AG09309 (cell line): Measurements from ENCODE around the gene C1QTNF4.
"Not testable (repeated sequence)": the region's sequence is repeated elsewhere in the genome, so short reads cannot be mapped to it uniquely, and the experiment has no call there.

Experiments
- DNase-seq: peaks from one replicate; pipeline ENCODE4 v3.0.0-alpha.2; 2010; ENCODE audit warnings: low read depth
- H3K4me3 ChIP-seq: 2 replicates; pipeline ENCODE4 v1.5.1; 2011; ENCODE audit warnings: mild to moderate bottlenecking, low read depth, low read length, moderate library complexity; ENCODE audit not compliant: control insufficient read depth
- TF ChIP-seq, protein P1 (sequence below): IDR thresholded peaks from 2 replicates; pipeline ENCODE4 v1.5.1; 2011; ENCODE audit warnings: mild to moderate bottlenecking, low read depth, low read length, inconsistent platforms; ENCODE audit not compliant: insufficient read depth, control insufficient read depth; ENCODE audit errors: missing control alignments

The C1QTNF4 gene

DNA sequence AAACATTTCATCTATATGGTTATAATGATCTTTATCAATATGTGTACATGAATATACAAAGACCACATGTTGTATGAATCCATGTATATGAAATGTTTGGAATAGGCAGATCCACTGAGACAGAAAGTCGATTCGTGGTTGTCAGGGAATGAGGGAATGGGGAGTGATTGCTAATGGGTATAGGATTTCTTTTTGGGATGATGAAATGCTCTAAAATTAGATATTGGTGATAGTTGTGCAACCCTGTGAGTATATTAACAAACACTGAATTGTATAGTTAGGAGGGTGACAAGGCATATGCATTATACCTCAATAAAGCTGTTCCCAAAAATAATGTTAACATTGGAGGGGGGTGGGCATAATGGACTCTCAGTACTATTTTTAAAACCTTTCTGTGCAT is 33.8 kb downstream of the C1QTNF4 start:
- no peak overlapping the region for H3K4me3 ChIP-seq
- DNase-seq = no peak
- TF ChIP-seq, protein P1, sequence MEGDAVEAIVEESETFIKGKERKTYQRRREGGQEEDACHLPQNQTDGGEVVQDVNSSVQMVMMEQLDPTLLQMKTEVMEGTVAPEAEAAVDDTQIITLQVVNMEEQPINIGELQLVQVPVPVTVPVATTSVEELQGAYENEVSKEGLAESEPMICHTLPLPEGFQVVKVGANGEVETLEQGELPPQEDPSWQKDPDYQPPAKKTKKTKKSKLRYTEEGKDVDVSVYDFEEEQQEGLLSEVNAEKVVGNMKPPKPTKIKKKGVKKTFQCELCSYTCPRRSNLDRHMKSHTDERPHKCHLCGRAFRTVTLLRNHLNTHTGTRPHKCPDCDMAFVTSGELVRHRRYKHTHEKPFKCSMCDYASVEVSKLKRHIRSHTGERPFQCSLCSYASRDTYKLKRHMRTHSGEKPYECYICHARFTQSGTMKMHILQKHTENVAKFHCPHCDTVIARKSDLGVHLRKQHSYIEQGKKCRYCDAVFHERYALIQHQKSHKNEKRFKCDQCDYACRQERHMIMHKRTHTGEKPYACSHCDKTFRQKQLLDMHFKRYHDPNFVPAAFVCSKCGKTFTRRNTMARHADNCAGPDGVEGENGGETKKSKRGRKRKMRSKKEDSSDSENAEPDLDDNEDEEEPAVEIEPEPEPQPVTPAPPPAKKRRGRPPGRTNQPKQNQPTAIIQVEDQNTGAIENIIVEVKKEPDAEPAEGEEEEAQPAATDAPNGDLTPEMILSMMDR = no peak

DNA sequence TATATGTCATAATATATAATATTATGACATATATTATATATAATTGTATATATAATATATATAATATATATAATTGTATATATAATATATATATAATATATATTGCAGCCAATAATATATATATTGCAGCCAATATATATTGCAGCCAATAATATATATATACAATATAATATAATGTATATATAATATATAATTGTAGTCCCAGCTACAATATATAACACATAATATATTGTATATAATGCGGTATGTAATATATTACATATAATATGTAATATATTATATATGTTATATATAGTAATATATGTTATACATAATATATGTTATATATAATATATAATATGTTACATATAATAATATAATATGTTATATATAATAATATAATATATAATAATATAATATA is 35.5 kb downstream of the C1QTNF4 start:
- no peak for DNase-seq
- H3K4me3 ChIP-seq = no peak overlapping the region
- TF ChIP-seq, protein P1 = no peak

DNA sequence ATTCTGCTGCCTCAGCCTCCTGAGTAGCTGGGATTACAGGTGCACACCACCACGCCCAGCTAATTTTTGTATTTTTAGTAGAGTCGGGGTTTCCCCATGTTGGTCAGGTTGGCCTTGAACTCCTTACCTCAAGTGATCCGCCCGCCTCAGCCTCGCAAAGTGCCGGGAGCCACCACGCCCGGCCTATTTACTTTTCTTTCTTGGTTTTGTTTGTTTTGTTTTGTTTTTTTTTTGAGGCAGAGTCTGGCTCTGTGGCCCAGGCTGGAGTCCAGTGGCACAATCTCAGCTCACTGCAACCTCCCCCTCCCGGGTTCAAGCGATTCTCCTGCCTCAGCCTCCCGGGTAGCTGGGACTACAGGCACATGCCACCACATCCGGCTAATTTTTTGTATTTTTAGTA is 37.2 kb downstream of the C1QTNF4 start:
- H3K4me3 ChIP-seq, DNase-seq: not testable (repeated sequence)

DNA sequence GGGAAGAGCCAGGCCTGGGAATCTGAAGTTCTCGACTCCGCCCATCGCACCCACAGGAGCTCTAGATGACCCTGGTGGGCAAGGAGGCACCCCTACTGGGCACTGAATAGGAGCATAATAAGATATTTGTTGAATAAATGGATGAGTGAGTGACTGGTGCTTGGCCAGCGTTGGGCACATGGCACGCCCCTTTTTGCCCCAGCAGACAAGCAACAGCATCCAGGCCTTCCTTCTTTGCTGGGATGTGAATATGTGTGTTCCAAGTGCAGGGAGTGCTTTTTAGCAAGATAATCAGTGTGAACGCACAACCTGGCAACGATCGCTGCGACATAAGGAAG is 40.8 kb downstream of the C1QTNF4 start:
- H3K4me3 ChIP-seq = peak overlapping the region; percentile 54
- TF ChIP-seq, protein P1 = no peak
- DNase-seq = no peak

DNA sequence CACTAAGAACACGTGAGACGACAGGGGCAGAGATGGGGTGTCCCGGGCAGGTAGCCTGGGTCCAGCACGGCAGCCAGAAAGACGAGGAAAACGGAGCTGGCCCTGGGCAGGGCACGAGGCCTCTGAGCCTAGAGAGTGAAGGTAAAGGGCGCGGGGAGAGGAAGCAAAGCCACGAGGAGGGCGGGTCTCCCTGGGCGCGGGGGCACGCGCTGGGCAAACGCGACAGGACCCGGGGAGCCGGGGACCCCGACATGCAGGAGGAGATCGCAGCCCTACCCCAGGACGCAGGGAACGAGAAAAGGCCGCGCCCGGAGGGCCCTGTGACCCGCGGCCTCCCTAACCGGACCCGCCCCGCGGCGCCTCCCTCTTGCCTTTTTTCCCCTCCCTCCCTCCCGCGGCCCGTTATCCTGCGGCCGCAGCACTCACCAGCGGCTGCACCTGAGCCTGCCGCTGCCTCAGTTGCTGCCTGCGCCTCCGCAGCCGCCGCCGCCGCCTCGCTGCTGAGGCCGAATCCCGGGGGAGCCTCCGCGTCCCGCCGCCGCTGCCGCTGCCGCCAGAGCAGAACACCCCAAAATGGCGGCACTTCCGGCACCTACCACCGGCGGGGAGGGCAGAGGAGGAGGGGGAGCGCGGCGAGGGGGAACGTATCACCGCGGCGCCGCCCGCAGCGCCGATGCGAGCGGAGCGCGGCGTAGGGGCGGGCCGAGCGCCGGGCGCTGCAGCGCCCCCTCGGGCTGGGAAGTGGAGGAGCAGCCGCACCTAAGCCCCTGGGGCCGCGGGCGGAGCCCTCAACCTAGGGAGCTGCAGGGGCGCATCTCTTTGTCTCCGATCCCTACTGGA is 41.4 kb downstream of the C1QTNF4 start, which contains the start of gene CELF1:
TSS of gene CELF1 (minus strand) at position 567 of the 840 bp plus-strand sequence. CDS start 53,609 bp downstream, outside the sequence.
- TF ChIP-seq, protein P1 = peak; percentile 64
- DNase-seq = no peak
- peak within 1 kb of the TSS; percentile 90 for H3K4me3 ChIP-seq

DNA sequence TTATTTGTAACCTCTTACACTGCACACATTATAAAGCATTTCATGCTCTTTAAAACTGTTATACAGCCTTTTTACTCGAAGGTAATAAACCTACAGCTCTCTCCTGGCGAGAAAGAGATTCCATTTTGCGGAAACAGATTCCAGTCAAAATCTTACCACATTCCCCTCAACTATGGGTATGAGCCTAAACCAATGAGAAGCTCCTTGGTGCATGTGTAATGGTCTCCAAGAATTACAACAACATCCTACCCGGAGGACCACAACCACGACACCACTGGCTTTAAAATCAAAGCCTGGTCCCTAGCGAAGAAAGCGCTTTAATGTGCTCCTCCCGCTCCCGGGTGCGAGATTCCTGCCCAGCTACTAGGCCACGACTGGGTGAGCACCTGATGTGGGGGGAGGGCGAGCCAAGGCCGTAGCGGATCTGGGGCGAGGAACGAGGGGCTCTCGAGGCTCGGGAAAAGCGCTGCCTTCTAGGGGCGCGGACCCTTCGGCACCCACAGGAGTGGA is 42.1 kb downstream of the C1QTNF4 start:
- TF ChIP-seq, protein P1 = no peak
- peak overlapping the region; percentile 90 for H3K4me3 ChIP-seq
- no peak for DNase-seq

GRCh38 chr11:47551086-47551485 is 43.1 kb downstream of the C1QTNF4 start:
- TF ChIP-seq, protein P1 = peak; percentile 40

More at GRCh38 chr11:47551086-47551485, 43.1 kb downstream of the C1QTNF4 start:
- DNase-seq = no peak
- no peak overlapping the region for H3K4me3 ChIP-seq
